HCT116 (cell line): ENCODE measurements around the gene KLHL15. TPM values are rescaled to one million over a fixed set of nuclear protein-coding genes. Genes with fewer than 3 reads are reported as not detected.

ENCODE experiments used
- ATAC-seq: fragments of 200-7000 bp; cut with Tn5 transposase; 2 replicates; pipeline ENCODE4 v1.9.1; 2020; ENCODE audit warnings: mild to moderate bottlenecking, moderate library complexity
- BruUV-seq: library from RNA; stranded (reverse); fragments of 400-500 nt; replicated peaks from 2 replicates; lab custom pipeline; 2021; lab: Mats Ljungman, UMichigan
- CTCF ChIA-PET: fragments of 300-600 bp; sonication (Branson Sonifier 250); formaldehyde crosslinking; loops from one replicate; lab custom pipeline; 2021; ENCODE audit warnings: antibody characterized with exemption; lab: Charles Lee
- POLR2A ChIA-PET: fragments of 300-600, 350-600 bp; sonication (Branson Sonifier 250); formaldehyde crosslinking; loops from one replicate; lab custom pipeline; 2021; ENCODE audit warnings: antibody characterized with exemption; lab: Charles Lee
- RAD21 ChIA-PET, 2 experiments: fragments of 300-600 bp; sonication (Branson Sonifier 250); formaldehyde crosslinking; loops; one replicate each; lab custom pipeline; 2023; ENCODE audit warnings: low total read pairs in 2 of 2; ENCODE audit not compliant: uncharacterized antibody in 2 of 2, unreplicated experiment in 2 of 2, low non-redundant PET in 1 of 2; lab: Charles Lee
- DNase-seq: peaks from one replicate; pipeline ENCODE4 v3.0.0-alpha.2; 2010; ENCODE audit warnings: low read depth, low spot score
- H2AFZ ChIP-seq: fragments of 200-600 bp; shearing (Covaris generic), sonication (generic); 2 replicates; pipeline ENCODE4 v1.6.1; 2017; ENCODE audit warnings: low read depth, mixed run types, mixed read lengths, antibody characterized with exemption, low read length; ENCODE audit not compliant: poor library complexity, severe bottlenecking
- H3K27ac ChIP-seq: 2 replicates; pipeline ENCODE4 v1.5.1; 2012; ENCODE audit warnings: low read depth, low read length
- H3K27me3 ChIP-seq: fragments of 200-600 bp; sonication (generic); 2 replicates; pipeline ENCODE4 v1.6.1; 2016; ENCODE audit warnings: mixed run types, low read length, mixed read lengths; ENCODE audit not compliant: insufficient read depth
- H3K36me3 ChIP-seq, 2 experiments: fragments of 200-500 bp in 1 of 2; fragments of 200-600 bp in 1 of 2; sonication (Bioruptor generic) in 1 of 2; sonication (generic) in 1 of 2; 2 replicates each; pipeline versions ENCODE4 v1.5.1 to v1.6.1; 2014 to 2016; ENCODE audit warnings: low read length in 2 of 2, inconsistent platforms in 1 of 2, mixed read lengths in 1 of 2, mixed run types in 1 of 2; ENCODE audit not compliant: insufficient read depth in 2 of 2, control insufficient read depth in 1 of 2
- H3K4me1 ChIP-seq, 2 experiments: fragments of 200-600 bp in 1 of 2; sonication (generic) in 1 of 2; 2 replicates each; pipeline versions ENCODE4 v1.5.1 to v1.6.1; 2012 to 2017; ENCODE audit warnings: low read length in 2 of 2, inconsistent platforms in 1 of 2, mild to moderate bottlenecking in 1 of 2, mixed read lengths in 1 of 2, mixed run types in 1 of 2, moderate library complexity in 1 of 2; ENCODE audit not compliant: insufficient read depth in 2 of 2, control insufficient read depth in 1 of 2
- H3K4me2 ChIP-seq: fragments of 200-600 bp; sonication (generic); 2 replicates; pipeline ENCODE4 v1.6.1; 2017; ENCODE audit warnings: mixed run types, low read length, mixed read lengths
- H3K4me3 ChIP-seq, 2 experiments: fragments of 200-600 bp in 1 of 2; sonication (generic) in 1 of 2; replicated peaks in 1 of 2; 2 replicates each; pipeline ENCODE4 v1.5.1; 2011 to 2016; ENCODE audit warnings: low read length in 2 of 2, control low read depth in 1 of 2, low read depth in 1 of 2, mild to moderate bottlenecking in 1 of 2, mixed read lengths in 1 of 2, mixed run types in 1 of 2
- H3K79me2 ChIP-seq: fragments of 200-600 bp; sonication (generic); 2 replicates; pipeline ENCODE4 v1.6.1; 2017; ENCODE audit warnings: mild to moderate bottlenecking, mixed run types, low read length, moderate library complexity, mixed read lengths; ENCODE audit not compliant: insufficient read depth
- H3K9ac ChIP-seq: fragments of 200-600 bp; sonication (generic); 2 replicates; pipeline ENCODE4 v1.6.1; 2016; ENCODE audit warnings: low read length, mixed read lengths
- H3K9me2 ChIP-seq: fragments of 200-600 bp; sonication (generic), shearing (Covaris generic); 2 replicates; pipeline ENCODE4 v1.6.1; 2017; ENCODE audit warnings: mixed run types, mild to moderate bottlenecking, moderate library complexity; ENCODE audit not compliant: insufficient read depth
- H3K9me3 ChIP-seq, 2 experiments: fragments of 200-500 bp in 1 of 2; fragments of 200-600 bp in 1 of 2; sonication (Bioruptor generic) in 1 of 2; sonication (generic) in 1 of 2; 2 replicates each; pipeline ENCODE4 v1.6.1; 2014 to 2017; ENCODE audit warnings: low read length in 2 of 2, mixed read lengths in 2 of 2, inconsistent platforms in 1 of 2, low read depth in 1 of 2, mild to moderate bottlenecking in 1 of 2, mixed run types in 1 of 2, moderate library complexity in 1 of 2; ENCODE audit not compliant: control insufficient read depth in 1 of 2, insufficient read depth in 1 of 2
- H4K20me1 ChIP-seq: fragments of 200-600 bp; sonication (generic), shearing (Covaris generic); 2 replicates; pipeline ENCODE4 v1.6.1; 2017; ENCODE audit warnings: mixed run types, mild to moderate bottlenecking, moderate library complexity; ENCODE audit not compliant: insufficient read depth
- ATF3 ChIP-seq: IDR thresholded peaks from 2 replicates; pipeline ENCODE4 v1.6.1; 2012
- CBX3 ChIP-seq: IDR thresholded peaks from 2 replicates; pipeline ENCODE4 v1.6.1; 2012; ENCODE audit warnings: low read depth
- CEBPB ChIP-seq: IDR thresholded peaks from 2 replicates; pipeline ENCODE4 v1.6.1; 2012; ENCODE audit warnings: low read depth
- CTCF ChIP-seq, 3 experiments: fragments of 200-600 bp in 1 of 3; sonication (generic) in 1 of 3; IDR thresholded peaks in 2 of 3; conservative IDR thresholded peaks in 1 of 3; 2 replicates each; pipeline ENCODE4 v1.5.1; 2012 to 2017; ENCODE audit warnings: low read depth in 2 of 3, low read length in 2 of 3, antibody characterized with exemption in 1 of 3, borderline replicate concordance in 1 of 3, control low read depth in 1 of 3, mild to moderate bottlenecking in 1 of 3, mixed read lengths in 1 of 3, mixed run types in 1 of 3, moderate library complexity in 1 of 3; ENCODE audit not compliant: insufficient read depth in 1 of 3
- EGR1 ChIP-seq: IDR thresholded peaks from 2 replicates; pipeline ENCODE4 v1.6.1; 2012; ENCODE audit warnings: low read depth
- ELF1 ChIP-seq: IDR thresholded peaks from 2 replicates; pipeline ENCODE4 v1.6.1; 2012; ENCODE audit warnings: low read depth, borderline replicate concordance
- FOSL1 ChIP-seq: IDR thresholded peaks from 2 replicates; pipeline ENCODE4 v1.6.1; 2012; ENCODE audit warnings: low read depth
- JUND ChIP-seq: IDR thresholded peaks from 2 replicates; pipeline ENCODE4 v1.6.1; 2012
- MAX ChIP-seq: IDR thresholded peaks from 2 replicates; pipeline ENCODE4 v1.6.1; 2012
- POLR2A ChIP-seq: IDR thresholded peaks from 2 replicates; pipeline ENCODE4 v1.7.0; 2011; ENCODE audit warnings: borderline replicate concordance; ENCODE audit not compliant: insufficient read depth, insufficient read length; ENCODE audit errors: extremely low read depth
- REST ChIP-seq: IDR thresholded peaks from 2 replicates; pipeline ENCODE4 v1.6.1; 2012; ENCODE audit warnings: low read depth
- SIN3A ChIP-seq: IDR thresholded peaks from 2 replicates; pipeline ENCODE4 v1.6.1; 2012; ENCODE audit warnings: low read depth
- SRF ChIP-seq: IDR thresholded peaks from 2 replicates; pipeline ENCODE4 v1.6.1; 2012; ENCODE audit warnings: low read depth
- YY1 ChIP-seq: IDR thresholded peaks from 2 replicates; pipeline ENCODE4 v1.6.1; 2011; ENCODE audit warnings: low read length, low read depth, moderate library complexity, mild to moderate bottlenecking; ENCODE audit not compliant: insufficient replicate concordance; ENCODE audit errors: extremely low read depth
- ZFX ChIP-seq: fragments of 450-650 bp; IDR thresholded peaks from 2 replicates; pipeline ENCODE4 v1.6.1; 2017
- ZNF274 ChIP-seq: fragments of 200-500 bp; sonication (Bioruptor generic); IDR thresholded peaks from 2 replicates; pipeline ENCODE4 v1.6.1; 2014; ENCODE audit warnings: mild to moderate bottlenecking, low read depth, low read length, inconsistent platforms
- intact Hi-C: fragments of 100-400 bp; cut with micrococcal nuclease; formaldehyde crosslinking; loops from 2 replicates; pipeline ENCODE4 v1.10.0; 2022
- total RNA-seq: library from RNA; stranded (reverse); gene quantifications from one replicate; pipeline ENCODE4 v1.2.1, GENCODE V29; 2021; ENCODE audit not compliant: unreplicated experiment

Gene KLHL15
- total RNA-seq, 1 experiment from 2014 or later: 10.1 TPM

GRCh38 chrX:24012266-24012665 lies 14.7 kb downstream of the KLHL15 start:
- H3K9me2 ChIP-seq: no peaks in the 10 kb centered on the region
- H3K4me3 ChIP-seq: no peak overlapping the region
- CTCF ChIA-PET: no interaction called here
- no peaks in the 10 kb centered on the region for H3K27me3 ChIP-seq
- RAD21 ChIA-PET: no interaction called here
- H3K4me1 ChIP-seq: no peaks in the 10 kb centered on the region
- peaks cover 59% of the 10 kb centered on the region for H3K79me2 ChIP-seq
- POLR2A ChIA-PET: no interaction called here
- DNase-seq: no peak
- intact Hi-C loops: no loop called here
- H3K36me3 ChIP-seq: no peaks in the 10 kb centered on the region
- ATAC-seq: no peak
- TF ChIP-seq ZNF274 (no peak), EGR1 (no peak), ELF1 (no peak)
- H2AFZ ChIP-seq: no peak overlapping the region
- H4K20me1 ChIP-seq: no peaks in the 10 kb centered on the region
- BruUV-seq: no TSS peak
- H3K4me2 ChIP-seq: no peak overlapping the region
- H3K9me3 ChIP-seq: no peaks in the 10 kb centered on the region
- H3K27ac ChIP-seq: no peak overlapping the region
- no peak overlapping the region for H3K9ac ChIP-seq

GRCh38 chrX:24005867-24006266 lies 21.1 kb downstream of the KLHL15 start:
- Histone ChIP-seq H3K36me3 (peaks cover 0 to 7% of the 10 kb centered on the region in 2 experiments; a peak in 1 of 4 replicates), H3K9me3 (no peaks in the 10 kb centered on the region), H3K79me2 (peaks cover 41% of the 10 kb centered on the region), H2AFZ (no peak overlapping the region), H3K4me2 (no peak overlapping the region), H3K27ac (no peak overlapping the region), H4K20me1 (no peaks in the 10 kb centered on the region), H3K9ac (no peak overlapping the region), H3K9me2 (no peaks in the 10 kb centered on the region), H3K4me1 (no peaks in the 10 kb centered on the region), H3K4me3 (no peak overlapping the region), H3K27me3 (no peaks in the 10 kb centered on the region)
- ChIA-PET CTCF (no interaction called here), POLR2A (interaction anchor here (1.6 kb wide), 1 partner anchor 8 kb away, joined by 4 read pairs; no protein-coding TSS in a partner anchor), RAD21 (no interaction called here)
- DNase-seq (no peak), ATAC-seq (no peak)
- BruUV-seq: no TSS peak
- TF ChIP-seq REST (no peak), CEBPB (no peak), SRF (no peak), FOSL1 (no peak), ZFX (no peak), MAX (no peak), CBX3 (no peak), ELF1 (no peak), POLR2A (no peak), JUND (no peak), CTCF (IDR thresholded peaks at IDR 0.05 in 2 of 3, conservative IDR thresholded peaks at IDR 0.05 in 1 of 3; ENCODE audit: borderline replicate concordance in 1 of 3, insufficient read depth in 1 of 3, low read depth in 2 of 3, low read length in 2 of 3) (no peak), SIN3A (no peak), ATF3 (no peak), YY1 (no peak)
- intact Hi-C loops: no loop called here
